Hepatocyte (in vitro differentiated cells): ENCODE results near the gene MSL3.

Source experiments
- EZH2 ChIP-seq: fragments of 200-600 bp; sonication (generic); IDR thresholded peaks from 2 replicates; pipeline ENCODE4 v1.6.1; 2016; ENCODE audit warnings: antibody characterized with exemption, mild to moderate bottlenecking, borderline replicate concordance
- TF ChIP-seq, protein P1 (sequence below): fragments of 200-600 bp; sonication (generic); IDR thresholded peaks from 2 replicates; pipeline ENCODE4 v1.5.1; 2016; ENCODE audit warnings: antibody characterized with exemption, mild to moderate bottlenecking; ENCODE audit not compliant: poor library complexity

DNA sequence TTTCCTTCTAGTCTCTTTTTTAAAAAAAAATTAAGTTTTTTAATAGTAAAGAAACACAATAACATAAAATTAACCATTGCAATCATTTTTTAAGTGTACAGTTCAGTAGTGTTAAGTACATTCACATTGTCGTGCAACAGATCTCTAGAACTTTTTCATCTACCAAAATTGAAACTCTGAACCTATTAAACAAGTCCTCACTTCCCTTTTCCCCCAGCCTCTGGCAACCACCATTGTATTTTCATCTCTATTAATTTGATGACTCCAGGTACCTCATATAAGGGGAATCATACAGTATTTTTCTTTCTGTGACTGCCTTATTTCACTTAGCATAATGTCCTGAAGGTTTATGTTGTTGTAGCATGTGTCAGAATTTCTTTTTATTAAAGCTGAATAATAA is 31.8 kb downstream of the MSL3 start:
- TF ChIP-seq, protein P1, sequence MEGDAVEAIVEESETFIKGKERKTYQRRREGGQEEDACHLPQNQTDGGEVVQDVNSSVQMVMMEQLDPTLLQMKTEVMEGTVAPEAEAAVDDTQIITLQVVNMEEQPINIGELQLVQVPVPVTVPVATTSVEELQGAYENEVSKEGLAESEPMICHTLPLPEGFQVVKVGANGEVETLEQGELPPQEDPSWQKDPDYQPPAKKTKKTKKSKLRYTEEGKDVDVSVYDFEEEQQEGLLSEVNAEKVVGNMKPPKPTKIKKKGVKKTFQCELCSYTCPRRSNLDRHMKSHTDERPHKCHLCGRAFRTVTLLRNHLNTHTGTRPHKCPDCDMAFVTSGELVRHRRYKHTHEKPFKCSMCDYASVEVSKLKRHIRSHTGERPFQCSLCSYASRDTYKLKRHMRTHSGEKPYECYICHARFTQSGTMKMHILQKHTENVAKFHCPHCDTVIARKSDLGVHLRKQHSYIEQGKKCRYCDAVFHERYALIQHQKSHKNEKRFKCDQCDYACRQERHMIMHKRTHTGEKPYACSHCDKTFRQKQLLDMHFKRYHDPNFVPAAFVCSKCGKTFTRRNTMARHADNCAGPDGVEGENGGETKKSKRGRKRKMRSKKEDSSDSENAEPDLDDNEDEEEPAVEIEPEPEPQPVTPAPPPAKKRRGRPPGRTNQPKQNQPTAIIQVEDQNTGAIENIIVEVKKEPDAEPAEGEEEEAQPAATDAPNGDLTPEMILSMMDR: no peak
- TF ChIP-seq EZH2: no peak
